AG09309 (cell line): ENCODE data around the gene DIAPH3.
A peak's percentile ranks its signal among the peaks of the same experiment; 100 is the strongest.

Experiments used
- DNase-seq: peaks from one replicate; pipeline ENCODE4 v3.0.0-alpha.2; 2010; ENCODE audit warnings: low read depth
- H3K4me3 ChIP-seq: 2 replicates; pipeline ENCODE4 v1.5.1; 2011; ENCODE audit warnings: mild to moderate bottlenecking, low read depth, low read length, moderate library complexity; ENCODE audit not compliant: control insufficient read depth
- CTCF ChIP-seq: IDR thresholded peaks from 2 replicates; pipeline ENCODE4 v1.5.1; 2011; ENCODE audit warnings: mild to moderate bottlenecking, low read depth, low read length, inconsistent platforms; ENCODE audit not compliant: insufficient read depth, control insufficient read depth; ENCODE audit errors: missing control alignments

The DIAPH3 gene

GRCh38 chr13:59954601-59955000 lies 209.1 kb downstream of the DIAPH3 start:
- TF ChIP-seq CTCF, result no peak
- DNase-seq, result no peak

GRCh38 chr13:59951011-59951410 lies 212.7 kb downstream of the DIAPH3 start:
- no peak overlapping the region for H3K4me3 ChIP-seq
- TF ChIP-seq CTCF, result no peak
- DNase-seq, result no peak

More at GRCh38 chr13:59954601-59955000, 209.1 kb downstream of the DIAPH3 start:
- H3K4me3 ChIP-seq, result no peak overlapping the region

GRCh38 chr13:59950266-59950665 lies 213.5 kb downstream of the DIAPH3 start:
- DNase-seq, result no peak
- no peak for TF ChIP-seq CTCF
- no peak overlapping the region for H3K4me3 ChIP-seq

GRCh38 chr13:59948686-59949085 lies 215.0 kb downstream of the DIAPH3 start:
- no peak for DNase-seq
- H3K4me3 ChIP-seq, result no peak overlapping the region
- TF ChIP-seq CTCF, result no peak

GRCh38 chr13:59946944-59947343 lies 216.8 kb downstream of the DIAPH3 start:
- no peak overlapping the region for H3K4me3 ChIP-seq
- no peak for TF ChIP-seq CTCF
- DNase-seq, result peak; percentile 45

GRCh38 chr13:59931621-59932020 lies 232.1 kb downstream of the DIAPH3 start:
- TF ChIP-seq CTCF, result no peak
- DNase-seq, result no peak
- no peak overlapping the region for H3K4me3 ChIP-seq

- H3K4me3 ChIP-seq, result no peak overlapping the region
- TF ChIP-seq CTCF, result no peak
- DNase-seq, result no peak
Observed at GRCh38 chr13:59924256-59924655, 239.5 kb downstream of the DIAPH3 start.
